Epithelial cell of esophagus (primary cell): ENCODE data around the gene PPP2R5E.

Experiments used
- DNase-seq: peaks from one replicate; pipeline ENCODE4 v3.0.0; 2010; ENCODE audit warnings: low read depth
- H3K4me3 ChIP-seq: 2 replicates; pipeline ENCODE4 v1.5.1; 2011; ENCODE audit warnings: mild to moderate bottlenecking, low read length, control low read depth
- CTCF ChIP-seq: IDR thresholded peaks from 2 replicates; pipeline ENCODE4 v1.5.1; 2011; ENCODE audit warnings: low read depth, mild to moderate bottlenecking, low read length, control low read depth, inconsistent platforms; ENCODE audit not compliant: insufficient read depth; ENCODE audit errors: missing control alignments

Gene PPP2R5E

GRCh38 chr14:63544591-63545299 lies 1.6 kb upstream of the PPP2R5E start:
- TF ChIP-seq CTCF = peak; percentile 31
- DNase-seq = peak; percentile 29
- no peak overlapping the region for H3K4me3 ChIP-seq

GRCh38 chr14:63543826-63544406 lies 739 bp upstream of the PPP2R5E start:
- TF ChIP-seq CTCF = no peak
- H3K4me3 ChIP-seq = peak overlapping the region; percentile 88
- DNase-seq = peak; percentile 4

GRCh38 chr14:63542231-63542999 lies 762 bp downstream of the PPP2R5E start:
- no peak for TF ChIP-seq CTCF
- peak overlapping the region; percentile 88 for H3K4me3 ChIP-seq
- DNase-seq = peak; percentile 33

- no peak for DNase-seq
- no peak overlapping the region for H3K4me3 ChIP-seq
- TF ChIP-seq CTCF = no peak
These were observed 7.3 kb downstream of the PPP2R5E start for GRCh38 chr14:63535918-63536317.

GRCh38 chr14:63533474-63533873 lies 9.7 kb downstream of the PPP2R5E start:
- TF ChIP-seq CTCF = no peak
- H3K4me3 ChIP-seq = no peak overlapping the region

GRCh38 chr14:63524537-63525155 lies 18.5 kb downstream of the PPP2R5E start:
- no peak for TF ChIP-seq CTCF
- DNase-seq = peak; percentile 63
- no peak overlapping the region for H3K4me3 ChIP-seq

More at GRCh38 chr14:63533474-63533873, 9.7 kb downstream of the PPP2R5E start:
- DNase-seq = no peak
